B cell (primary cell): ENCODE results near the gene C4orf33. TPM values are rescaled to one million over a fixed set of nuclear protein-coding genes. Genes with fewer than 3 reads are reported as not detected.

Source experiments
- ATAC-seq: fragments of 200-7000 bp; cut with Tn5 transposase; one replicate; pipeline ENCODE4 v1.10.0; 2021; ENCODE audit warnings: low read depth, mild to moderate bottlenecking, moderate number of reproducible peaks, moderate library complexity
- CTCF ChIA-PET: fragments of 350-600 bp; sonication (Branson Sonifier 250); formaldehyde crosslinking; loops from one replicate; lab custom pipeline; 2021; ENCODE audit warnings: antibody characterized with exemption, inconsistent platforms; lab: Charles Lee
- POLR2A ChIA-PET: fragments of 350-600 bp; sonication (Branson Sonifier 250); formaldehyde crosslinking; loops from one replicate; lab custom pipeline; 2021; ENCODE audit warnings: antibody characterized with exemption; lab: Charles Lee
- DNase-seq: peaks from one replicate; pipeline ENCODE4 v3.0.0; 2013
- H2AFZ ChIP-seq: 2 replicates; pipeline ENCODE4 v1.6.1; 2012; ENCODE audit warnings: mild to moderate bottlenecking, low read depth, low read length; ENCODE audit not compliant: insufficient read depth, poor library complexity, severe bottlenecking
- H3K27ac ChIP-seq, 2 donors: 1 replicate in 1 of 2; 2 replicates in 1 of 2; pipeline ENCODE4 v1.5.1; 2012 to 2013; ENCODE audit warnings: low read length in 2 of 2, mild to moderate bottlenecking in 2 of 2, moderate library complexity in 1 of 2
- H3K27me3 ChIP-seq, 4 experiments: fragments of 200-600 bp in 1 of 4; sonication (generic) in 1 of 4; replicated peaks in 1 of 4; 1 replicate in 2 of 4; 2 replicates in 2 of 4; pipeline versions ENCODE4 v1.6.1 to v1.7.0; 2013 to 2016; ENCODE audit warnings: low read length in 3 of 4, mild to moderate bottlenecking in 2 of 4, mixed read lengths in 1 of 4, moderate library complexity in 1 of 4; ENCODE audit not compliant: insufficient read depth in 4 of 4, control insufficient read depth in 3 of 4; ENCODE audit errors: control extremely low read depth in 1 of 4
- H3K36me3 ChIP-seq, 2 experiments: replicated peaks in 1 of 2; 1 replicate in 1 of 2; 2 replicates in 1 of 2; pipeline versions ENCODE4 v1.6.1 to v1.7.1; 2013; ENCODE audit warnings: low read length in 1 of 2; ENCODE audit not compliant: insufficient read depth in 2 of 2, control insufficient read depth in 1 of 2; ENCODE audit errors: control extremely low read depth in 1 of 2, extremely low read depth in 1 of 2
- H3K4me1 ChIP-seq, 2 donors: fragments of 200-600 bp in 1 of 2; sonication (generic) in 1 of 2; 1 replicate in 1 of 2; 2 replicates in 1 of 2; pipeline versions ENCODE4 v1.5.1 to v1.6.1; 2013 to 2017; ENCODE audit warnings: low read length in 2 of 2; ENCODE audit not compliant: control insufficient read depth in 2 of 2, insufficient read depth in 2 of 2
- H3K4me2 ChIP-seq: replicated peaks from 2 replicates; pipeline ENCODE3; 2012; ENCODE audit warnings: mild to moderate bottlenecking, low read depth, low read length; ENCODE audit not compliant: poor library complexity, severe bottlenecking
- H3K4me3 ChIP-seq, 5 experiments: fragments of 200-600 bp in 1 of 5; sonication (generic) in 1 of 5; 1 replicate in 3 of 5; 2 replicates in 2 of 5; pipeline versions ENCODE4 v1.5.1 to v1.7.0; 2011 to 2016; ENCODE audit warnings: low read length in 4 of 5, mild to moderate bottlenecking in 4 of 5, low read depth in 2 of 5, control low read depth in 1 of 5, moderate library complexity in 1 of 5; ENCODE audit not compliant: insufficient read depth in 1 of 5; ENCODE audit errors: control extremely low read depth in 1 of 5, extremely low read depth in 1 of 5
- H3K79me2 ChIP-seq: fragments of 200-600 bp; sonication (generic); one replicate; pipeline ENCODE4 v1.6.0; 2016; ENCODE audit warnings: low read length; ENCODE audit not compliant: control insufficient read depth, insufficient read depth
- H3K9ac ChIP-seq: fragments of 200-600 bp; sonication (generic); 2 replicates; pipeline ENCODE4 v1.6.1; 2017; ENCODE audit warnings: mild to moderate bottlenecking, low read length, moderate library complexity
- H3K9me3 ChIP-seq, 3 donors: one replicate each; pipeline versions ENCODE4 v1.6.1 to v1.7.1; 2013; ENCODE audit warnings: low read length in 2 of 3; ENCODE audit not compliant: control insufficient read depth in 2 of 3, insufficient read depth in 1 of 3; ENCODE audit errors: control extremely low read depth in 1 of 3
- H4K20me1 ChIP-seq: 2 replicates; pipeline ENCODE4 v1.6.0; 2012; ENCODE audit warnings: mild to moderate bottlenecking, low read length; ENCODE audit not compliant: insufficient read depth, control insufficient read depth, poor library complexity, severe bottlenecking
- H3K27ac Mint-ChIP-seq: one replicate; pipeline ENCODE4 v1.8.0; 2021; ENCODE audit warnings: mixed read lengths
- H3K27me3 Mint-ChIP-seq: one replicate; pipeline ENCODE4 v1.8.0; 2021; ENCODE audit warnings: mixed read lengths
- H3K4me1 Mint-ChIP-seq: one replicate; pipeline ENCODE4 v1.8.0; 2021; ENCODE audit warnings: mixed read lengths
- H3K4me3 Mint-ChIP-seq: one replicate; pipeline ENCODE4 v1.8.0; 2021; ENCODE audit warnings: mixed read lengths
- H3K9me3 Mint-ChIP-seq: one replicate; pipeline ENCODE4 v1.8.0; 2022; ENCODE audit warnings: mixed read lengths; ENCODE audit not compliant: insufficient read depth
- CTCF ChIP-seq: fragments of 200-600 bp; IDR thresholded peaks from one replicate; pipeline ENCODE4 v1.8.0; 2022; ENCODE audit warnings: antibody characterized with exemption, mild to moderate bottlenecking
- EZH2 ChIP-seq: IDR thresholded peaks from 2 replicates; pipeline ENCODE4 v1.6.1; 2012; ENCODE audit warnings: borderline replicate concordance, low read depth, mild to moderate bottlenecking, moderate library complexity, low read length; ENCODE audit not compliant: insufficient read depth, poor library complexity, severe bottlenecking
- WGBS: methylation state at CpG from one replicate; pipeline ENCODE4 v1.1.5; 2013; ENCODE audit warnings: missing lambda C conversion rate; ENCODE audit not compliant: insufficient coverage; 5-methylcytosine and 5-hydroxymethylcytosine counted together
- intact Hi-C: fragments of 100-400 bp; cut with micrococcal nuclease; formaldehyde crosslinking; loops from one replicate; pipeline ENCODE4 v1.10.0; 2022
- polyA plus RNA-seq: library from polyadenylated mRNA; depleted of rRNA; stranded (reverse); fragments of >200 nt; gene quantifications from 2 replicates; pipeline ENCODE4 v1.2.3, GENCODE V29; 2012
- total RNA-seq, 2 donors: library from RNA; stranded (reverse); fragments of 120-200 nt in 1 of 2; gene quantifications; 1 replicate in 1 of 2; 2 replicates in 1 of 2; pipeline versions ENCODE4 v1.2.3 to v1.2.4, GENCODE V29; 2013 to 2022

The C4orf33 gene
- total and polyA plus RNA-seq, 2 donors (not counting 1 experiment from before 2014, with no cell fraction given), result 9.0 to 9.5 TPM

GRCh38 chr4:129110931-129111330 lies 15.0 kb downstream of the C4orf33 start:
- H3K9me3 Mint-ChIP-seq, result no peaks in the 10 kb centered on the region
- Histone ChIP-seq H3K4me1 (no peaks in the 10 kb centered on the region), H3K27me3 (no peaks in the 10 kb centered on the region), H3K9ac (no peak overlapping the region), H4K20me1 (no peaks in the 10 kb centered on the region), H3K4me2 (no peak overlapping the region), H2AFZ (no peak overlapping the region), H3K9me3 (no peaks in the 10 kb centered on the region), H3K79me2 (no peaks in the 10 kb centered on the region), H3K27ac (no peak overlapping the region), H3K36me3 (peaks cover 5 to 6% of the 10 kb centered on the region in 2 experiments), H3K4me3 (no peak overlapping the region)
- no peak overlapping the region for H3K4me3 Mint-ChIP-seq
- ChIA-PET POLR2A (no interaction called here), CTCF (interaction anchor here (0.9 kb wide), 1 partner anchor 18 kb away, joined by 6 read pairs; the partner anchor contains the start of gene SCLT1)
- H3K4me1 Mint-ChIP-seq, result no peaks in the 10 kb centered on the region
- WGBS, result no CpG with 5 or more reads among the region's 3 CpGs
- intact Hi-C loops, result no loop called here
- TF ChIP-seq EZH2 (no peak), CTCF (no peak)
- ATAC-seq (no peak), DNase-seq (no peak)
- H3K27ac Mint-ChIP-seq, result no peak overlapping the region
- H3K27me3 Mint-ChIP-seq, result no peaks in the 10 kb centered on the region

- Mint-ChIP-seq H3K27me3 (no peaks in the 10 kb centered on the region), H3K9me3 (no peaks in the 10 kb centered on the region), H3K27ac (no peak overlapping the region), H3K4me1 (no peaks in the 10 kb centered on the region), H3K4me3 (no peak overlapping the region)
- Histone ChIP-seq H3K4me3 (no peak overlapping the region), H3K4me1 (no peaks in the 10 kb centered on the region), H3K27ac (no peak overlapping the region), H3K4me2 (no peak overlapping the region), H3K27me3 (no peaks in the 10 kb centered on the region), H2AFZ (no peak overlapping the region), H4K20me1 (no peaks in the 10 kb centered on the region), H3K9ac (no peak overlapping the region), H3K36me3 (peaks cover 5 to 6% of the 10 kb centered on the region in 2 experiments), H3K79me2 (no peaks in the 10 kb centered on the region), H3K9me3 (no peaks in the 10 kb centered on the region)
- DNase-seq (no peak), ATAC-seq (no peak)
- intact Hi-C loops, result no loop called here
- ChIA-PET POLR2A (no interaction called here), CTCF (no interaction called here)
- TF ChIP-seq CTCF, result no peak
- TF ChIP-seq EZH2, result no peak
Observed at GRCh38 chr4:129111919-129112318, 16.0 kb downstream of the C4orf33 start.
